HG03139 (cell line): ENCODE measurements around the gene CASP10.

Experiments
- ATAC-seq: cut with Tn5 transposase; IDR thresholded peaks from one replicate; pipeline ENCODE4 v1.9.1; 2021; ENCODE audit not compliant: unreplicated experiment

CASP10 gene

DNA sequence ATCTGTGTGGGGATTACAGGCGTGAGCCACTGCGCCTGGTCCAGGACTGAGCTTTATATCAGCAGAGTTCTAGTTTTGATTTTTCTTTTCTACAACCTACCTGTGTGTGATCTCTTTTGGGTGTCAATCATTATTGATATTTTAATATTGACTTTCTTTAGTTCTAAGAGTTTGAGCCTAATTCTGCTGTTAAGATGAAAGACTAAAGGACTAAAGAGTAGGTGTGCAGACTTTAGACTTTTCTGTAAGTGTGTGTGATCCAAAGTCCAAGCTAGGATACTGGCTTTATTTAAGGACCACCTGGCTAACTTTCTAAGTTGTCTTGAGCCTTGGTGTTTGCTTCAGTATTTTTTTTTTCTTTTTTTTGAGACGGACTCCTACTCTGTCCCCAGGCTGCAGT is 12.4 kb downstream of the CASP10 start:
- no peak for ATAC-seq

GRCh38 chr2:201196003-201196402 is 13.1 kb downstream of the CASP10 start:
- no peak for ATAC-seq

DNA sequence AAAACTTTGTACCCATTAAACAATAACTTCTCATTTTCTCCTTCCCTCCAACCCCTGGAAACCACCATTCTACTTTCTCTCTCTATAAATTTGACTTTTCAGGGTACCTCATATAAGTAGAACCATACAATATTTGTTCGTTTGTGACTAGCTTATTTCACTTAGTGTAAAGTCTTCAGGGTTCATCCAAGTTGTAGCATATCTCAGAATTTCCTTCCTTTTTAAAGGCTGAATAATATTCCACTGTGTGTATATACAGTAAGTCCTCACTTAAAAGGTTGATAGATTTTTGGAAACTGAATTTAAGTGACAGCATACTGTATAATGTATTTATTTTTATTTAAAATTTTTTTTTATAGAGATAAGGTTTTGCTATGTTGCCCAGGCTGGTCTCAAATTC is 13.9 kb downstream of the CASP10 start:
- no peak for ATAC-seq

GRCh38 chr2:201197781-201198180 is 14.8 kb downstream of the CASP10 start:
- no peak for ATAC-seq

GRCh38 chr2:201199847-201200246 is 16.9 kb downstream of the CASP10 start:
- ATAC-seq = no peak

DNA sequence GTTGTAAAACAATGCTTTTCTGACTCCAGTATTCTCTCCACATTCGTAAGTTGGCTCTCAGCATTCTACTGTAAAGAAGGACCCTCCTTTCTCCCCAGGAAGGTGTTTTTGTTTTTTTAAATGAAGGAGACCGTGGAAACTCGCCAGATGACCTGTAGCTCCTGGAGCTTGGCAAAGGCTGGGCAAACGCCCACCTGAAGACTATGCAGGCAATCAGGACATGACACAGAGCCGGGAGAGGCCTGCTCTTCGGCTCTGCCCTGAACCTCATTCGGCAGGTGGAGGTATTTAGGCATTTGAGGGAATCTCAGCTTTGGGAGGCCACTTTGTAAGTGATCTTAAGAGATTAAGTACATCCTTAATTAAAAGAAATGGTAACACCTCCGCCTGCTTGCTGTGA is 17.4 kb downstream of the CASP10 start:
- ATAC-seq = no peak

- ATAC-seq = no peak
Observed at GRCh38 chr2:201201371-201201770, 18.4 kb downstream of the CASP10 start.

DNA sequence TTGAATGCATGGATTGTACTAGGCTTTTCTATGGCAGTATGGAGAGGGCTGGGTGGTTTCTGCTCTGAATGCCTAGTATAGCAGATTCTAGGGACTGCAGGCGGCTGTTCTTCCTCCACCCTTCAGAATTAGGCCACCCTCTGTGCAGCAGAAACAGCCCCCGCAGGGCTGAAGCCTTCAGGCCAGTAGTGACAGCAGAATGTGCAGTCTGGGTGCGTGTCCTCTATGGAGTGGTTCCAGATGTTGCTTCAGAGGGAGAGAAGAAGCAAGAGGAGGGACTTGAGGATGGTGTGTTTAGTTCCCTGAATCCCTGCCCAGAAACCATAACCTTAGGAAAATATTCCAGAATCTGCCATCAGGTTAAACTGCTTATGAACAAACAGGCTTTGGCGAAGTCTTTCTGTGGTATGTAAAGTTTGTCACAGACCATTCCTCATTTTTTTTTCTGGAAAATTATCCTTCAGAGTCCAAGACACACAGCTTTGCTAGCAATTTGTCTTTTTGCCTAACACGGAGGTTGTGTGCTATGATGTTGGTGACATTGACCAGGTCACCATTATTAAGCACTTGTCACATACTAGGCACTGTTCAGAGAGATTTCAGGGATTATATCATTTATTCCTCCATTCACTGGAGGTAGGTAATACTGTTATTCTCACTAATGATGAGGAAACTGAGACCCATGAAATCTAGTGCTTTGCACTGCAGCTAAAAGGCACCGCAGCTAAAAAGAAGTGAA is 21.1 kb downstream of the CASP10 start:
- ATAC-seq = no peak

DNA sequence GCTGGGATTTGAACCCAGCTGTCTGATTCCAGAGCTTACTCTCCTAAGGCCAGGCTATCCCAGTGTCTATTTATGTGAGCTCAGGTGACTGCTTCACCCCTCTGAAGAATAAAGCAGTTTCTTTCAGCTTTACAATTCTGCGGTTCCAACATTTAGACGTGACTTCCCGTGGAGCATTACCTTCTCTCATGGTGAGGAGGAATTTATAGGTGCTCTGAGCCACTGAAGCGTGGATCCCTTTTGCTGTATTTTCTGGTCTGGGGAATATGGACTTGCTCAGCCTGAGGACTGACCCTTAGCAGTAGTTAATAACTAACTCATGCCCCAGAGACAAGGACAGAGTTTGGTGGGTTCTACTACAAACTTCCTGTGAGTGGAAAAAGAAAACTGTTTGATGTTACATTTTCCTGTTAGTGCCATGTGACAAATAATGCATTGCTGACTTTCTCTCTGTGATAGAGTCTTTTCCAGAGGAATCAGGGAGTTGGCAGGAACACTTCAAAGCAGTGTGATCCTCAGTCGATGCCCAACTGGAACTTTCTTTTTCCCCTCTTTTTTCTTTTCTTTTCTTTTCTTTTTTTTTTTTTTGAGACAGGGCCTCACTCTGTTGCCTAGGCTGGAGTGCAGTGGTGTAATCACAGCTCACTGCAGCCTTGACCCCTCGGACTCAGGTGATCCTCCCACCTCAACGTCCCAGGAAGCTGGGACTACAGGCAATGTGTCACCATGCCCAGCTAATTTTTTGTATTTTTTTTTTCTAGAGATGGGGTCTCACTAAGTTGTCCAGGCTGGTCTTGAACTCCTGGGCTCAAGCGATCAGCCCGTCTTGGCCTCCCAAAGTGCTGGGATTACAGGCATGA is 21.9 kb downstream of the CASP10 start:
- no peak for ATAC-seq

DNA sequence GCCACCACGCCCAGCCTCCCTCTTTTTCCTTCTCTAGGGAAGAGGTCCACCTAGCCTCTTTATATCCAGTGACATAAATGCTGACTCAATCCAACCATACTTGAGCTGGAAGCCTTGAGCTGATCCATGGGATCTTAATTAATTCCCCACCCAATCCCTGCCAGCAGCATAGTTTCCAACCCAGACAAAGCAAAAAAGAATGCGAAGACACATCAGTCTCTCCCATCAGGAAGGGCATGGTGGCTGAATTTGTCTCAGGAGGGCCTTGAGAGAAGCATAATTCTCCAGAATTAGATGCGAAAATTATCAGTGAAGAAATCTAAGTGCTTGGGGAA is 22.5 kb downstream of the CASP10 start:
- no peak for ATAC-seq

- peak; percentile 62 for ATAC-seq
Observed at GRCh38 chr2:201208563-201209252, 25.8 kb downstream of the CASP10 start.

DNA sequence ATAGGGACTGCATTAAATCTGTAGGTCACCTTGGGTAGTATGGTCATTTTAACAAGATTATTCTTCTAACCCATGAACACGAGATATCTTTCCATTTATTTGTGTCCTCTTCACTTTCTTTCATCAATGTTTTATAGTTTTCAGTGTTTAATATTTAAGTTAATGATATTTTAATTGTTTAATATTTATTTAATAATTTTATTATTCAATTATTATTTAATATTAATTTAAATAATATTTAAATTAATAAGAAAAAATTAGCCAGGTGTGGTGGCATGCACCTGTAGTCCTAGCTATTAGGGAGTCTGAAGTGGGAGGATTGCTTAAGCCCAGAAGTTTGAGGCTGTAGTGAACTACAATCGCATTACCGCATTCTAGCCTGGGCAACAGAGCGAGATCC is 33.0 kb downstream of the CASP10 start:
- no peak for ATAC-seq

GRCh38 chr2:201216918-201217317 is 34.0 kb downstream of the CASP10 start:
- no peak for ATAC-seq

- no peak for ATAC-seq
Observed at GRCh38 chr2:201218780-201219179, 35.8 kb downstream of the CASP10 start.

DNA sequence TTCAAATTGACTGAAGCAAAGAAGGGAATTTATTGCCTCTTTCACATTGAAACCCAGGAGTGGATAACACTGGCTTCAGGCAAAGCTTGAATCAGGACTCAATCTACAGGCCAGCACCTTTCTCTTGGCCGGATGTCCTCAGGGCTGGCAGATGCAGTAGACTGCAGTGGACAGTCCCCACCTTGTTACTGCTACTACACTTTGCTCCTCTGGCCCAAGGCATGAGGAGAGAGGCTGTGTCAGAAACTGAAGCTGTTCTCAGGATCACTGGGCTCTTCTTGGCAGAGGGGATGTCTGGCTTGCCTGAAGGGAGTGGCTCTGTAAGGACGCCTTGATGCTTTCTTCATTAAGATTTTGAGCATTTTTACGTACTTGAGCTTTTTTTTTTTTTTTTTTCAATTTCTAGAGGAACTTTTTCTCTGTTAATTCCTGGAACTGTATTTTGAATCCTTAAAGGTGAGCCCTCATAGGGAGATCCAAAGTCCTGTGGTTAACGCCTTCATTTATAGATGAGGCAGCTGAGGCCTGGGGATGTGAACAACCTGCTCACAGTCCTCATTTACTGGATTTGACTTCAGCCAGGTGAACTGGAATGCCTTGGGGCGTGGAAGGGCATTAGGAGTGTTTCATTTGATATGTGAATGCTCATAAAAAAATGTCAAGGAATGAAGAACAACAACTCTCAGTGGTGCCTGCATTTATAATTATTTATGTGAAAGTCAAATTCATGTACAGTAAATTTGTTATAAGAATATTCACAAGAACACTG is 36.6 kb downstream of the CASP10 start:
- ATAC-seq = no peak

GRCh38 chr2:201220102-201220570 is 37.2 kb downstream of the CASP10 start:
- ATAC-seq = no peak

GRCh38 chr2:201223089-201224073 is 40.4 kb downstream of the CASP10 start:
- peak; percentile 78 for ATAC-seq

DNA sequence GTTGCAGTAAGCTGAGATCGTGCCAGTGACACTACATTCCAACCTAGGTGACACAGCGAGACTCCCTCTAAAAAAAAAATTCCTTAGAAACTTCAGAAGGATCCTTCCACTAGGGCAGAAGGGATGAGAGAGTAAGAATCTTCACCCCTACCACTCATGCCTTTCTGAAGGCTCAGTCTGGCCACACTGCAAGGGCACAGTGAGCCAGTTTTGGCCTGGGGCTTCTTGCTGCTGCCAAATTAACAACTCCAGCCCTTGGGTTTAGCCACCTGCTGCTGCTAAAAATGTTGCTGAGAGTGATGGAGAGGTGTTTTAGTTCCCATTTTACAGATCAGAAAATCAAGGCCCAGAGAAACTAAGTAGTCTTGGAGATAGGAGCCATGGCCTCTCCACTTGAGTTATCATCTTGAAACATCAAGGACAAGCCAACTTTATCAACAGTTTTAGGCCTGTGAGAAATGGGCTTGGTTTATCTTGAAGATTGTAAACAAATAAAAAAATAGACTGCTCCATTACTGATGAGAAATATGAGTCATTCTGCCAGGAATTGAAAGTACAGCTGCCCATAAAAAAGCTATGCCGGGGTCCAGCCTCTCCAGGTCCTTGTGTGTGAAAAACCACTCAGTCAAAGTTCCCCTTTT is 45.5 kb downstream of the CASP10 start:
- ATAC-seq = no peak

GRCh38 chr2:201228912-201229290 is 46.0 kb downstream of the CASP10 start:
- ATAC-seq = no peak
